ENCODE measurements around the gene ABLIM1.

The ABLIM1 gene

GRCh38 chr10:114479307-114479706 is 178.8 kb downstream of the ABLIM1 start:
- DNase-seq: peak in 1 of 2 donors; percentile 44
- Histone ChIP-seq H3K27ac (no peak overlapping the region), H3K4me3 (no peak overlapping the region), H3K36me3 (no peaks in the 10 kb centered on the region), H3K27me3 (no peaks in the 10 kb centered on the region), H3K9me3 (no peaks in the 10 kb centered on the region), H3K4me1 (peaks cover 0 to 5% (median 0%) of the 10 kb centered on the region in 4 donors)
- intact Hi-C loops (cut with DNase I; ENCODE audit: low total_unique reads): loop anchor here (10.0 kb wide), 1 partner anchor 305 kb away; no protein-coding TSS in a partner anchor
- no peak for TF ChIP-seq CTCF (IDR thresholded peaks at IDR 0.05)

- DNase-seq: peak in 1 of 2 donors; percentile 74
- peaks cover 0 to under 1% (median 0%) of the 10 kb centered on the region in 4 donors for H3K4me1 ChIP-seq
- no peak overlapping the region for H3K4me3 ChIP-seq
- no peak for TF ChIP-seq CTCF (IDR thresholded peaks at IDR 0.05)
- H3K36me3 ChIP-seq: no peaks in the 10 kb centered on the region
- no peaks in the 10 kb centered on the region for H3K27me3 ChIP-seq
- H3K9me3 ChIP-seq: no peaks in the 10 kb centered on the region
- intact Hi-C loops (cut with DNase I; ENCODE audit: low total_unique reads): loop anchor here (10.0 kb wide), 1 partner anchor 307 kb away; no protein-coding TSS in a partner anchor
- H3K27ac ChIP-seq: no peak overlapping the region
These were observed 179.8 kb downstream of the ABLIM1 start for GRCh38 chr10:114478281-114478680.

- H3K27me3 ChIP-seq: no peaks in the 10 kb centered on the region
- no peaks in the 10 kb centered on the region for H3K4me1 ChIP-seq
- no peak for TF ChIP-seq CTCF (IDR thresholded peaks at IDR 0.05)
- H3K9me3 ChIP-seq: no peaks in the 10 kb centered on the region
- DNase-seq: peak; percentile 80 to 83
- H3K4me3 ChIP-seq: no peak overlapping the region
- H3K27ac ChIP-seq: peak overlapping the region in 1 of 2 donors; percentile 38
- intact Hi-C loops (cut with DNase I; ENCODE audit: low total_unique reads): loop anchor here (10.0 kb wide), 1 partner anchor 308 kb away; no protein-coding TSS in a partner anchor
- H3K36me3 ChIP-seq: no peaks in the 10 kb centered on the region
These were observed 180.8 kb downstream of the ABLIM1 start for GRCh38 chr10:114477285-114477684.

GRCh38 chr10:114474989-114475388 is 183.1 kb downstream of the ABLIM1 start:
- intact Hi-C loops (cut with DNase I; ENCODE audit: low total_unique reads): loop anchor here (10.0 kb wide), 1 partner anchor 310 kb away; no protein-coding TSS in a partner anchor
- Histone ChIP-seq H3K27ac (no peak overlapping the region), H3K36me3 (peaks cover 0 to under 1% (median 0%) of the 10 kb centered on the region in 3 donors), H3K9me3 (no peaks in the 10 kb centered on the region), H3K27me3 (no peaks in the 10 kb centered on the region), H3K4me1 (no peaks in the 10 kb centered on the region), H3K4me3 (no peak overlapping the region)
- TF ChIP-seq CTCF (IDR thresholded peaks at IDR 0.05): no peak
- DNase-seq: no peak

GRCh38 chr10:114473776-114474175 is 184.3 kb downstream of the ABLIM1 start:
- intact Hi-C loops (cut with DNase I; ENCODE audit: low total_unique reads): loop anchor here (10.0 kb wide), 1 partner anchor 311 kb away; no protein-coding TSS in a partner anchor
- Histone ChIP-seq H3K36me3 (peaks cover 0 to 8% (median 0%) of the 10 kb centered on the region in 3 donors), H3K9me3 (no peaks in the 10 kb centered on the region), H3K27me3 (no peaks in the 10 kb centered on the region), H3K4me3 (no peak overlapping the region), H3K4me1 (no peaks in the 10 kb centered on the region), H3K27ac (no peak overlapping the region)
- no peak for TF ChIP-seq CTCF (IDR thresholded peaks at IDR 0.05)
- DNase-seq: no peak

All from tibial artery (tissue), 4 donors.